ENCODE data around the gene COX20. TPM values are rescaled to one million over a fixed set of nuclear protein-coding genes. Genes with fewer than 3 reads are reported as not detected.
A peak's percentile ranks its signal among the peaks of the same experiment; 100 is the strongest.

Gene COX20
- total RNA-seq, 1 donor from 2014 or later: 37.1 TPM

- no peak overlapping the region for H3K4me3 Mint-ChIP-seq
- no peaks in the 10 kb centered on the region for H3K36me3 Mint-ChIP-seq (ENCODE audit: low read depth)
- DNase-seq: no peak
- no peaks in the 10 kb centered on the region for H3K27me3 Mint-ChIP-seq
- POLR2A ChIA-PET: no interaction called here
- H3K27ac Mint-ChIP-seq: no peak overlapping the region
- TF ChIP-seq, protein P1, sequence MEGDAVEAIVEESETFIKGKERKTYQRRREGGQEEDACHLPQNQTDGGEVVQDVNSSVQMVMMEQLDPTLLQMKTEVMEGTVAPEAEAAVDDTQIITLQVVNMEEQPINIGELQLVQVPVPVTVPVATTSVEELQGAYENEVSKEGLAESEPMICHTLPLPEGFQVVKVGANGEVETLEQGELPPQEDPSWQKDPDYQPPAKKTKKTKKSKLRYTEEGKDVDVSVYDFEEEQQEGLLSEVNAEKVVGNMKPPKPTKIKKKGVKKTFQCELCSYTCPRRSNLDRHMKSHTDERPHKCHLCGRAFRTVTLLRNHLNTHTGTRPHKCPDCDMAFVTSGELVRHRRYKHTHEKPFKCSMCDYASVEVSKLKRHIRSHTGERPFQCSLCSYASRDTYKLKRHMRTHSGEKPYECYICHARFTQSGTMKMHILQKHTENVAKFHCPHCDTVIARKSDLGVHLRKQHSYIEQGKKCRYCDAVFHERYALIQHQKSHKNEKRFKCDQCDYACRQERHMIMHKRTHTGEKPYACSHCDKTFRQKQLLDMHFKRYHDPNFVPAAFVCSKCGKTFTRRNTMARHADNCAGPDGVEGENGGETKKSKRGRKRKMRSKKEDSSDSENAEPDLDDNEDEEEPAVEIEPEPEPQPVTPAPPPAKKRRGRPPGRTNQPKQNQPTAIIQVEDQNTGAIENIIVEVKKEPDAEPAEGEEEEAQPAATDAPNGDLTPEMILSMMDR (IDR thresholded peaks at IDR 0.05): no peak
- CTCF ChIA-PET: interaction anchor here (1.5 kb wide), 1 partner anchor 235 kb away, joined by 5 read pairs; no protein-coding TSS in a partner anchor
- no peaks in the 10 kb centered on the region for H3K4me1 Mint-ChIP-seq
- no peak for ATAC-seq (ENCODE audit: low read depth)
- intact Hi-C loops (cut with micrococcal nuclease): no loop called here
- H3K9me3 Mint-ChIP-seq: no peaks in the 10 kb centered on the region
Observed at GRCh38 chr1:244807138-244807537, 28.3 kb upstream of the COX20 start.

- Mint-ChIP-seq H3K4me1 (peaks cover 11% of the 10 kb centered on the region), H3K4me3 (no peak overlapping the region), H3K27me3 (no peaks in the 10 kb centered on the region), H3K9me3 (no peaks in the 10 kb centered on the region), H3K27ac (no peak overlapping the region), H3K36me3 (ENCODE audit: low read depth) (no peaks in the 10 kb centered on the region)
- TF ChIP-seq, protein P1 (IDR thresholded peaks at IDR 0.05): no peak
- ATAC-seq (ENCODE audit: low read depth): no peak
- ChIA-PET POLR2A (no interaction called here), CTCF (no interaction called here)
- intact Hi-C loops (cut with micrococcal nuclease): no loop called here
- DNase-seq: no peak
Observed at GRCh38 chr1:244810221-244810620, 25.2 kb upstream of the COX20 start.

DNA sequence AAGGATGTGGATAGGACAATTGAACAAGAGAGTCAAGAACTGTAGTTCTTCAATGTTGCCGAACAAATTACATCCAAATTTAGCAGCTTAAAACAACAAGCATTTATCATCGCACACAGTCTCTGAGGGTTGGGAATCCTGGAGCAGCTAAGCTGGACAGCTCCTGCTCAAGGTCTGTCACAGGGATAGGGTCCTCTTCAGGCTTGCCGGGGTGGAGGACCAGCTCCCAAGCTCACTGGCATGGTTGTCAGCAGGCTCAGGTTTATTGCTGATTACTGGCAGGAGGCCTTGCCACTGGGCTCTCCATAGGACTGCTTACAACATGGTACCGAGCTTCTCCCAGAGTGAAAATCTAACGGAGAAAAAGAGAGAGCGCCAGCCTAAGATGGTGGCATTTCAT is 22.1 kb upstream of the COX20 start:
- TF ChIP-seq, protein P1 (IDR thresholded peaks at IDR 0.05): no peak
- Mint-ChIP-seq H3K4me1 (peaks cover 28% of the 10 kb centered on the region), H3K27ac (peak overlapping the region; percentile 14), H3K9me3 (no peaks in the 10 kb centered on the region), H3K4me3 (no peak overlapping the region), H3K27me3 (no peaks in the 10 kb centered on the region), H3K36me3 (ENCODE audit: low read depth) (no peaks in the 10 kb centered on the region)
- CTCF ChIA-PET: interaction anchor here (1.2 to 1.7 kb wide), 2 partner anchors 12 to 230 kb away, joined by 4 to 8 read pairs; no protein-coding TSS in a partner anchor
- DNase-seq (no peak), ATAC-seq (ENCODE audit: low read depth) (no peak)
- intact Hi-C loops (cut with micrococcal nuclease): no loop called here
- POLR2A ChIA-PET: interaction anchor here (0.6 to 5.4 kb wide), 5 partner anchors 10 to 127 kb away, joined by 3 to 71 read pairs (median 5); partner anchors contain the start of gene COX20

- TF ChIP-seq, protein P1 (IDR thresholded peaks at IDR 0.05): no peak
- intact Hi-C loops (cut with micrococcal nuclease): loop anchor here (1.0 kb wide), 5 partner anchors 14 to 227 kb away; partner anchors contain the start of gene HNRNPU
- ATAC-seq (ENCODE audit: low read depth) (peak; percentile 56), DNase-seq (no peak)
- CTCF ChIA-PET: interaction anchor here (1.3 to 2.0 kb wide), 2 partner anchors 14 to 227 kb away, joined by 4 to 11 read pairs; no protein-coding TSS in a partner anchor
- POLR2A ChIA-PET: interaction anchor here (0.7 to 5.4 kb wide), 11 partner anchors 14 to 155 kb away, joined by 3 to 71 read pairs (median 7); partner anchors contain the start of genes COX20 and HNRNPU
- no peaks in the 10 kb centered on the region for H3K9me3 Mint-ChIP-seq
- H3K27me3 Mint-ChIP-seq: no peaks in the 10 kb centered on the region
- peak overlapping the region; percentile 82 for H3K4me3 Mint-ChIP-seq
- H3K4me1 Mint-ChIP-seq: peaks cover 28% of the 10 kb centered on the region
- peak overlapping the region; percentile 84 for H3K27ac Mint-ChIP-seq
- H3K36me3 Mint-ChIP-seq (ENCODE audit: low read depth): no peaks in the 10 kb centered on the region
Observed at GRCh38 chr1:244815600-244816099, 19.8 kb upstream of the COX20 start.

- H3K4me3 Mint-ChIP-seq: no peak overlapping the region
- intact Hi-C loops (cut with micrococcal nuclease): no loop called here
- POLR2A ChIA-PET: interaction anchor here (0.6 to 1.3 kb wide), 3 partner anchors 8 to 17 kb away, joined by 3 to 7 read pairs (median 4); no protein-coding TSS in a partner anchor
Observed at GRCh38 chr1:244817415-244817894, 18.0 kb upstream of the COX20 start.

More at GRCh38 chr1:244817415-244817894, 18.0 kb upstream of the COX20 start:
- no peak for DNase-seq
- H3K4me1 Mint-ChIP-seq: peaks cover 28% of the 10 kb centered on the region
- no peaks in the 10 kb centered on the region for H3K9me3 Mint-ChIP-seq
- H3K36me3 Mint-ChIP-seq (ENCODE audit: low read depth): no peaks in the 10 kb centered on the region
- H3K27ac Mint-ChIP-seq: no peak overlapping the region
- TF ChIP-seq, protein P1 (IDR thresholded peaks at IDR 0.05): no peak
- CTCF ChIA-PET: no interaction called here
- no peak for ATAC-seq (ENCODE audit: low read depth)
- no peaks in the 10 kb centered on the region for H3K27me3 Mint-ChIP-seq

Measured in activated B cell treated with CpG ODN at 0.5 μM for 24 hours (primary cell).